Aorta (tissue), 5 donors: Measurements from ENCODE around the gene GDPD4. TPM values are rescaled to one million over a fixed set of nuclear protein-coding genes. Genes with fewer than 3 reads are reported as not detected.

Experiments
- ATAC-seq: fragments of 200-7000 bp; cut with Tn5 transposase; one replicate; pipeline ENCODE4 v1.9.1; 2022; ENCODE audit warnings: moderate library complexity; ENCODE audit not compliant: low FRiP score
- DNase-seq, 2 donors: peaks; one replicate each; pipeline ENCODE4 v3.0.0-alpha.2; 2020
- H3K27ac ChIP-seq, 2 donors: one replicate each; pipeline ENCODE4 v1.5.1; 2013; ENCODE audit warnings: low read length in 2 of 2, mild to moderate bottlenecking in 2 of 2, moderate library complexity in 2 of 2, control low read depth in 1 of 2, inconsistent platforms in 1 of 2, low read depth in 1 of 2
- H3K27me3 ChIP-seq, 2 donors: one replicate each; pipeline ENCODE4 v1.6.1; 2013; ENCODE audit warnings: control low read depth in 1 of 2, low read length in 1 of 2, mild to moderate bottlenecking in 1 of 2, moderate library complexity in 1 of 2; ENCODE audit not compliant: insufficient read depth in 2 of 2, control insufficient read depth in 1 of 2
- H3K36me3 ChIP-seq, 2 donors: one replicate each; pipeline ENCODE4 v1.6.1; 2013; ENCODE audit warnings: control low read depth in 1 of 2, low read length in 1 of 2, mild to moderate bottlenecking in 1 of 2; ENCODE audit not compliant: insufficient read depth in 2 of 2, control insufficient read depth in 1 of 2
- H3K4me1 ChIP-seq, 2 donors: one replicate each; pipeline ENCODE4 v1.6.1; 2013; ENCODE audit warnings: low read length in 2 of 2, control low read depth in 1 of 2, mild to moderate bottlenecking in 1 of 2, moderate library complexity in 1 of 2; ENCODE audit not compliant: insufficient read depth in 2 of 2, control insufficient read depth in 1 of 2
- H3K4me3 ChIP-seq, 2 donors: one replicate each; pipeline ENCODE4 v1.5.1; 2013; ENCODE audit warnings: low read length in 2 of 2, control low read depth in 1 of 2, mild to moderate bottlenecking in 1 of 2
- H3K9me3 ChIP-seq: one replicate; pipeline ENCODE4 v1.6.1; 2013; ENCODE audit warnings: mild to moderate bottlenecking, low read length; ENCODE audit not compliant: control insufficient read depth
- WGBS, 2 donors: extraction: QIAGEN DNeasy Blood & Tissue Kit; methylation state at CpG; one replicate each; pipeline ENCODE4 v1.1.7; 2013; 5-methylcytosine and 5-hydroxymethylcytosine counted together
- intact Hi-C, 2 donors: fragments of 100-400 bp; cut with DNase I; formaldehyde crosslinking; loops; one replicate each; pipeline versions ENCODE4 v1.14.2 to v1.15.0; 2022
- polyA plus RNA-seq, 2 donors: library from polyadenylated mRNA; stranded (reverse); fragments of 200-250 nt; gene quantifications; one replicate each; pipeline ENCODE4 v1.2.3, GENCODE V29; 2013
- total RNA-seq, 2 donors: library from RNA; stranded (reverse); fragmentation: NEBNext Ultra II Directional; extraction: Animal tissue kit (Norgen Biotek cat#: 25700); gene quantifications; one replicate each; pipeline ENCODE4 v1.2.1, GENCODE V29; 2021
- donor health status: healthy with polysubstance abuse.
- donor health status: Bipolar disorder and iron deficiency.
- donor health status: DM: no; HTN: no; CAD: no.
- donor health status: DM: no; HTN: no; CAD: no.
- donor health status: DM: yes; HTN: yes; CAD: no.

Gene GDPD4
- total and polyA plus RNA-seq, 4 donors, result not detected

DNA sequence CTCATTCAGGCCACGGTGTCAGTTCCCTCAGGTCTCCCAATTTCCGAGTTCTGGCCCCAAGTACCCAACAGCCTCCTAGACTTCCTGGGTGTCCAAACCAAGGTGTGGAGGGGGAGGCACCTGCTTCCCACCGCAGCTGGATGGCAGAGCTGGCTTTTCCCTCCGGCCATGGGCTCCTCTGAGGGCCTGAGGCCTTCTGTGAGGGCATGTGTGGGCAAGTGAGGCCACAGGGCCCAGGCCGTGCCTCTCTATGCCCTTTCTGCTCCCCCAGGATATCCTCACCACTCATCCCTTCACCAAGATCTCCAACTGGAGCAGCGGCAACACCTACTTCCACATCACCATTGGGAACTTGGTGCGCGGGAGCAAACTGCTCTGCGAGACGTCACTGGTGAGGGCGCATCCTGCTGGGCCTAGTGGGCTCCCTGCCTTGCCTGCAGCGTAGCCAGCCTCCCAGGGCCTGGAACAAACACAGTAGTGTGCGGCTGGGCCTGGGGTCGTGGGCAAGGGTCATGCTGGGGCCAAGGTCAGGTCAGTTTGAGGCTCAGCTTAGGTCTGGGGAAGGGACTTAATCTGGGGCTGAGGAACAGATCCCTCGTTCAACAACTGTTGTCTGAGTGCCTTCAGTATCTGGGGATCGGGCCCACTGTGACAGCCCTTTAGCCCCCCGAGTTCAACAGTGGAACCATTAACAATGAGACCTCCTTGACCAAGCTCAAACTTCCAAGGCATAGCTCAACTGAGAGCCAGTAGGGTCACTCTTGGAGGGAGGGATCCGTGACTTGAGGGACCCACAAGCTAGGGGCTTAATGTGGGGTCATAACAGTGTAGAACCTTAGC is 87.7 kb downstream of the GDPD4 start:
- intact Hi-C loops, result no loop called here
- Histone ChIP-seq H3K36me3 (no peaks in the 10 kb centered on the region), H3K27me3 (no peaks in the 10 kb centered on the region), H3K4me1 (no peaks in the 10 kb centered on the region), H3K27ac (no peak overlapping the region), H3K4me3 (no peak overlapping the region), H3K9me3 (no peaks in the 10 kb centered on the region)
- ATAC-seq (no peak), DNase-seq (no peak)
- 87 to 89% methylated on average over 18 of the region's 18 CpGs for WGBS, 2 donors

DNA sequence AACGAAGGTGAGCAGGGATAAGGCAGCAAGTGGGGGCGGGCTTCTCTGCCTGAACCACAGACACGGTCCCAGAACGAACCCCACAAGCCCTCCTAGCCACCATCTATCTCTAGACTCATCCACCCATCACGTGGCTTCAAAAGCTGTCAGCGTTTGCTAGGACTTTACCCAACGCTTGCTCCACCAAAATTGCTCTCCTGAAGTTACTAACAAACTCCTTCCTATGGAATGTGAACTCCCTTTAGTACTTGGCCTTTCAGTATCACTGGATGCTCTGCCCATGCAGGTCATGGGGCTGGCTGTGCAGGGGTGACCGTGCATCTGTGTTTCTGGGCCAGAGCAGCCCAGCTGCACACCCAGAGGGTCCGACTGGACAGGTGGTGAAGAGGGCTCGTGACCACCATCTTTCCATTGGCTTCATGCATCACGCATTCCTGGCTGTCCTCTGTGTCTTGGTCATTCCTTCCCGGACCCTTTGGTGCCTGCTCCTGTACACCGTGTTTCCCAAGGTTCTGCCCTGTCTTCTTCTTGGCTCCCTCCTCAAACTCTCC is 88.4 kb downstream of the GDPD4 start:
- no peak for DNase-seq
- Histone ChIP-seq H3K4me1 (no peaks in the 10 kb centered on the region), H3K36me3 (no peaks in the 10 kb centered on the region), H3K27me3 (no peaks in the 10 kb centered on the region), H3K9me3 (no peaks in the 10 kb centered on the region), H3K27ac (no peak overlapping the region), H3K4me3 (no peak overlapping the region)
- WGBS, 2 donors, result 81 to 89% methylated on average over 13 of the region's 13 CpGs
- intact Hi-C loops, result no loop called here
- no peak for ATAC-seq

DNA sequence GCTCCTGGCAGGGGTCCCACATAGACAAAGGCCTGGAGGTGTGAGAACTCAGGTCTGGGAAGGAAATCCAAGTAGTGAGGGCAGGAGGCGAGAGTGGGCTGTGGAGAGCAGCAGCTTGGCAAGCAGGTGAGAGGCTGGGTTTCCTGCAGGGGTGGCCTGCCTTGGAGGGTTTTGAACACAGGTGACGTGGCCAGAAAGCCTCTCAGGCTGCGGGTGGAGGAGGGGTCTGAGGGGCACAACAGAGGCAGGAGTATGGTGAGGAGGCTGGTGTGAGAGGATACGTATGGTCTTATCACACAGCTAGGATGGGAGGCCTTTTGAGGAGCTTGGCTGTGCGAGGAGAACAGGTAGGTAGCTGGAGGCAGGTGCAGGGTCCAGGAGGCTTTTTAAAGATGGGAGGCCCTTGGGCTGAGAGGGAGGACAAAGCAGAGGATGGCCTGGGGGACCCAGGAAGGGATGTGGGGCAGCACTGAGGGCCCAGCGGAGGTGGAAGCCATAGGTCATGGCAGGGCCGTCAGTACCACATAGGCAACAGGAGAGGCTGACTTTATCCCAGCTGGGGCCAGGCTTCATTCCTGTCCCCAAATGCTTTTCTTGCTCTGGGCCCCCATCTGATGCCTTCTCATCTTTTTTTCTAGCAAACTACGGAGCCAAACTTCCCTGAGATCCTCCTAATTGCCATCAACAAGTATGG is 89.0 kb downstream of the GDPD4 start:
- DNase-seq, result peak in 1 of 2 donors; percentile 32
- H3K4me1 ChIP-seq, result no peaks in the 10 kb centered on the region
- no peak for ATAC-seq
- no peaks in the 10 kb centered on the region for H3K27me3 ChIP-seq
- H3K9me3 ChIP-seq, result no peaks in the 10 kb centered on the region
- no peaks in the 10 kb centered on the region for H3K36me3 ChIP-seq
- WGBS, 2 donors, result 92% methylated on average over 8 of the region's 8 CpGs
- H3K27ac ChIP-seq, result no peak overlapping the region
- intact Hi-C loops, result no loop called here
- H3K4me3 ChIP-seq, result no peak overlapping the region

DNA sequence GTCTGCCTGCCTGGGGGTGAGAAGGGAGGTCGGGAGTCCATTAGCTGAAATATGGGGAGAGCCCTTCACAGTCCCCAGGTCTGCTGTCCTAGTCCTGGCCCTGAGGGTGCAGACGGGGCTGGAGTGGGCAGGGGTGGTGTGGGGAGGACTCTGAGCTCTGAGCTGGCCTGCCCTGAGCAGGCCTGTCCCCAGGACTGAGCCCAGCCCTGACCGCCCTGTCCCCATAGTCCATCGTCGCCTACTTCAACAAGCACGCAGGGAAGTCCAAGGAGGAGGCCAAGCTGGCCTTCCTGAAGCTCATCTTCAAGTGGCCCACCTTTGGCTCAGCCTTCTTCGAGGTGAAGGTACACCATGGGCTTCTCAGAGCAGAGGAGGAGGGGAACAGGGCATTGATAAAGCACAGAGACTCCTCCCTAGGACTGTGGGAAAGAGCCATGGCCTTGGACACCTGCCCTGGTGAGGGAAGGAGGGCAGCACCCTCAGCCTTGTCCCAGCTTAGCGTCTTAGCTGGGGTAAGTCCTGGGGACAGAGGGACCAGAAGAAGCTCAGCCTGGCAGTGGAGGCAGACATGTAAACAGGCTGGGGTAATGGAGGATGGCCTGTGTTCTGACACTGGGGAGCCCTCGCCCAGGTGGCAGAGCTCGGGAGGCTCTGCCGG is 89.8 kb downstream of the GDPD4 start:
- H3K36me3 ChIP-seq, result no peaks in the 10 kb centered on the region
- H3K9me3 ChIP-seq, result no peaks in the 10 kb centered on the region
- intact Hi-C loops, result no loop called here
- no peaks in the 10 kb centered on the region for H3K4me1 ChIP-seq
- no peak overlapping the region for H3K4me3 ChIP-seq
- ATAC-seq, result no peak
- no peaks in the 10 kb centered on the region for H3K27me3 ChIP-seq
- DNase-seq, result peak in 1 of 2 donors; percentile 32
- no peak overlapping the region for H3K27ac ChIP-seq
- WGBS, 2 donors, result 87 to 91% methylated on average over 11 of the region's 11 CpGs

DNA sequence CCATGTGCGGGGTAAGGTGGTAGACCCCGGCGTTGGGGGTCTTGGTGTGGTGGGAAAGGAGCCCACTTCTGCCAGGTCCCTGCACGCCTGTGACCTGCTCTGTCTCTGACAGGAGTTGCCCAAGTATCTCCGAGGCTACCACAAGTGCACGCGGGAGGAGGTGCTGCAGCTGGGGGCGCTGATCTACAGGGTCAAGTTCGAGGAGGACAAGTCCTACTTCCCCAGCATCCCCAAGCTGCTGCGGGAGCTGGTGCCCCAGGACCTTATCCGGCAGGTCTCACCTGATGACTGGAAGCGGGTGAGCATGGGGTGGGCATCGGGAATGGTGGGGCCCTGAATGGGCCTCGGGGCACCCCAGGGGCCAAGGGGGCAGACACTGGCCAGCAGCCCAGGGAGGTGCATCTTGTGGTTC is 90.4 kb downstream of the GDPD4 start:
- no peaks in the 10 kb centered on the region for H3K27me3 ChIP-seq
- no peak overlapping the region for H3K27ac ChIP-seq
- DNase-seq, result peak in 1 of 2 donors; percentile 29
- intact Hi-C loops, result no loop called here
- H3K36me3 ChIP-seq, result no peaks in the 10 kb centered on the region
- no peaks in the 10 kb centered on the region for H3K4me1 ChIP-seq
- no peak overlapping the region for H3K4me3 ChIP-seq
- no peaks in the 10 kb centered on the region for H3K9me3 ChIP-seq
- ATAC-seq, result no peak
- WGBS, 2 donors, result 92 to 94% methylated on average over 14 of the region's 14 CpGs

DNA sequence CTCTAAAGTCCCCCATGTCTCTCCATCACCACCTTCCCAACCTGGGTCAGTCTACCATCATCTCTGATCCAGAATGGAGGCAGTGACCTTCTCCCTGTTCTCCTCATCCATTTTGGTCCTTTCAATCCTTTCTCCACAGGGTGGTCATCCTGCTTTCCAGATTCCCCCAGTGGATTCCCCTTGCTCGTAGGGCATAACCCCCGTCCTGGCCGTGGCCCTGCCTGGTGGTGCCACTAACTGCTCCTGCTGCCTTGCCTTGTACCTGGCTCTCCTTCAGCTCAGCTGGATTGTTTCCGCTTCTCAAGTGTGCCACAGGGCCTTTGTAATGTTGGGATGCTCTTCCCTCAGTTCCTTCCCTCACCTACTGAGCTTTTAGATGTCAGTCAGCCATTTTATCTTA is 91.8 kb downstream of the GDPD4 start:
- no peak for ATAC-seq
- intact Hi-C loops, result no loop called here

DNA sequence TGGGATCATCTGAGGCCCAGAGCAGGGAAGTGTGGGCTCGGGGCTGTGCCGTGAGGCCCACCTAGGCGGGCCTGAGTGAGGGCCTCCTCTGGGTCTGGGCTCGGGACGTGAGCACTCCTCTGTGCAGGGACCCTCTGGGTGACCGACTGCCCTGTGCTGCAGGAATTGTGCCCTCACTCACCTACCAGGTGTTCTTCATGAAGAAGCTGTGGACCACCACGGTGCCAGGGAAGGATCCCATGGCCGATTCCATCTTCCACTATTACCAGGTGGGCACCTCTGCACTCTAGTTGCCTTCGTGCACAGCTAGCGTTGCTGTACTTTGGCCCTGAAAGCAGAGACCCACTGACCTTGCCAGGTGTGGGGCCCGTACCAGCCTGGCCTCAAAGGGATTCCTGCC is 93.0 kb downstream of the GDPD4 start:
- no peaks in the 10 kb centered on the region for H3K27me3 ChIP-seq
- intact Hi-C loops, result no loop called here
- no peak overlapping the region for H3K27ac ChIP-seq
- no peaks in the 10 kb centered on the region for H3K4me1 ChIP-seq
- no peaks in the 10 kb centered on the region for H3K9me3 ChIP-seq
- no peaks in the 10 kb centered on the region for H3K36me3 ChIP-seq
- 87 to 94% methylated on average over 11 of the region's 11 CpGs for WGBS, 2 donors
- DNase-seq, result peak in 1 of 2 donors; percentile 32
- ATAC-seq, result no peak
- H3K4me3 ChIP-seq, result no peak overlapping the region

More for the DNA sequence above, 91.8 kb downstream of the GDPD4 start:
- no peak for DNase-seq
- Histone ChIP-seq H3K9me3 (no peaks in the 10 kb centered on the region), H3K4me3 (no peak overlapping the region), H3K4me1 (no peaks in the 10 kb centered on the region), H3K27ac (no peak overlapping the region), H3K36me3 (no peaks in the 10 kb centered on the region), H3K27me3 (no peaks in the 10 kb centered on the region)
- WGBS, 2 donors, result 85 to 99% methylated on average over 4 of the region's 4 CpGs

DNA sequence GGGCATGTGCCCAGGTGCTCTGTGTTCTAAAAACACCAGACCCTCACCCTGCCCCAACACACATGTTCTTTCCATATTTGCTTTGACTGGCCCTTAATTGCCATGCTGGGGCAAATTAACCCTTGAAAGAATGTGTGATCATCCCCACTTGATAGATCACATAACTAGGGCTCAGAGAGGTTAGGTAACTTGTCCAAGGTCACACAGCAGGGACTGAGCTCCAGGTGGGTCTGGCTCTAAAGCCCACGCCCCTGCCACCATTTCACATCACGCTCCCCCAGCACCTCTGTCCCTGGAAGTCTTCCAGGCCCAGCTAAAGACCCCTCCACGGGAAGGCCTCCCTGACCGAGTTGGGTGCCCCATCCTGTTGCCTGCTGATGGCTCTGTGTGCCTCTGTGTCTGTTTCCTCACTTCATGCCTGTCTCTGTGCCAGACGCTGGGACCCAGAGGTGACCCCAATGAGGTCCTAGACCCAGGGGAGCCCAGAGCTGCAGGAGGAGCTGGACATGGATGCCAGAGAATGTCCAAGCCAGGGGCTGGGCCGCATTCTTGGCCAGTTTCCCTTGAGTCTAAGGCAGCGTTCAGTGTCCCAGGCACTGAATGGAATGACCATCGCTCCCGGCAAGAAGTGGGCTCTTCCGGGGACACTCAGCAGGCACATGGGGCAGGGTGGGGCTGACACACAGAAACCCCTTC is 93.7 kb downstream of the GDPD4 start:
- no peaks in the 10 kb centered on the region for H3K27me3 ChIP-seq
- H3K36me3 ChIP-seq, result no peaks in the 10 kb centered on the region
- ATAC-seq, result no peak
- no peaks in the 10 kb centered on the region for H3K9me3 ChIP-seq
- no peak overlapping the region for H3K4me3 ChIP-seq
- intact Hi-C loops, result no loop called here
- H3K27ac ChIP-seq, result no peak overlapping the region
- WGBS, 2 donors, result 63 to 64% methylated on average over 10 of the region's 10 CpGs
- H3K4me1 ChIP-seq, result no peaks in the 10 kb centered on the region
- DNase-seq, result peak in 1 of 2 donors; percentile 29
